AG04449 (cell line): Measurements from ENCODE around the gene SLC5A3.

ENCODE experiments used
- CTCF ChIA-PET: fragments of 350-600 bp; formaldehyde crosslinking; extraction: SDS; loops from one replicate; lab custom pipeline; 2021; ENCODE audit warnings: antibody characterized with exemption; lab: Yijun Ruan, JAX
- POLR2A ChIA-PET: fragments of 400-600, 350-600 bp; formaldehyde crosslinking; extraction: SDS; loops from one replicate; lab custom pipeline; 2020; ENCODE audit warnings: antibody characterized with exemption, inconsistent platforms; lab: Yijun Ruan, JAX
- DNase-seq: peaks from one replicate; pipeline ENCODE4 v3.0.0-alpha.2; 2010; ENCODE audit warnings: low read depth, low spot score
- H3K4me3 ChIP-seq: 2 replicates; pipeline ENCODE4 v1.5.1; 2011; ENCODE audit warnings: low read depth, mild to moderate bottlenecking, control low read depth, low read length
- TF ChIP-seq, protein P1 (sequence below): IDR thresholded peaks from one replicate; pipeline ENCODE4 v1.5.1; 2011; ENCODE audit warnings: mild to moderate bottlenecking, moderate library complexity, low read length, control low read depth, inconsistent platforms; ENCODE audit not compliant: insufficient read depth; ENCODE audit errors: missing control alignments

The SLC5A3 gene

GRCh38 chr21:34097442-34097841, 24.1 kb downstream of the SLC5A3 start:
- TF ChIP-seq, protein P1, sequence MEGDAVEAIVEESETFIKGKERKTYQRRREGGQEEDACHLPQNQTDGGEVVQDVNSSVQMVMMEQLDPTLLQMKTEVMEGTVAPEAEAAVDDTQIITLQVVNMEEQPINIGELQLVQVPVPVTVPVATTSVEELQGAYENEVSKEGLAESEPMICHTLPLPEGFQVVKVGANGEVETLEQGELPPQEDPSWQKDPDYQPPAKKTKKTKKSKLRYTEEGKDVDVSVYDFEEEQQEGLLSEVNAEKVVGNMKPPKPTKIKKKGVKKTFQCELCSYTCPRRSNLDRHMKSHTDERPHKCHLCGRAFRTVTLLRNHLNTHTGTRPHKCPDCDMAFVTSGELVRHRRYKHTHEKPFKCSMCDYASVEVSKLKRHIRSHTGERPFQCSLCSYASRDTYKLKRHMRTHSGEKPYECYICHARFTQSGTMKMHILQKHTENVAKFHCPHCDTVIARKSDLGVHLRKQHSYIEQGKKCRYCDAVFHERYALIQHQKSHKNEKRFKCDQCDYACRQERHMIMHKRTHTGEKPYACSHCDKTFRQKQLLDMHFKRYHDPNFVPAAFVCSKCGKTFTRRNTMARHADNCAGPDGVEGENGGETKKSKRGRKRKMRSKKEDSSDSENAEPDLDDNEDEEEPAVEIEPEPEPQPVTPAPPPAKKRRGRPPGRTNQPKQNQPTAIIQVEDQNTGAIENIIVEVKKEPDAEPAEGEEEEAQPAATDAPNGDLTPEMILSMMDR, result no peak
- no peak for DNase-seq
- ChIA-PET POLR2A (no interaction called here), CTCF (interaction anchor here (1.5 kb wide), 1 partner anchor 173 kb away, joined by 3 read pairs; no protein-coding TSS in a partner anchor)
- no peak overlapping the region for H3K4me3 ChIP-seq

- POLR2A ChIA-PET, result interaction anchor here (0.7 kb wide), 1 partner anchor 124 kb away, joined by 3 read pairs; no protein-coding TSS in a partner anchor
- CTCF ChIA-PET, result interaction anchor here (0.6 to 7.3 kb wide), 8 partner anchors 8 to 1726 kb away, joined by 3 to 36 read pairs (median 3); no protein-coding TSS in a partner anchor
- no peak overlapping the region for H3K4me3 ChIP-seq
- DNase-seq, result no peak
- TF ChIP-seq, protein P1, result no peak
Observed at GRCh38 chr21:34100337-34100736, 27.0 kb downstream of the SLC5A3 start.

- ChIA-PET POLR2A (no interaction called here), CTCF (interaction anchor here (1.2 to 7.3 kb wide), 4 partner anchors 8 to 249 kb away, joined by 3 to 36 read pairs (median 5); no protein-coding TSS in a partner anchor)
- no peak for DNase-seq
- TF ChIP-seq, protein P1, result no peak
- H3K4me3 ChIP-seq, result no peak overlapping the region
Observed at GRCh38 chr21:34100790-34101189, 27.4 kb downstream of the SLC5A3 start.

DNA sequence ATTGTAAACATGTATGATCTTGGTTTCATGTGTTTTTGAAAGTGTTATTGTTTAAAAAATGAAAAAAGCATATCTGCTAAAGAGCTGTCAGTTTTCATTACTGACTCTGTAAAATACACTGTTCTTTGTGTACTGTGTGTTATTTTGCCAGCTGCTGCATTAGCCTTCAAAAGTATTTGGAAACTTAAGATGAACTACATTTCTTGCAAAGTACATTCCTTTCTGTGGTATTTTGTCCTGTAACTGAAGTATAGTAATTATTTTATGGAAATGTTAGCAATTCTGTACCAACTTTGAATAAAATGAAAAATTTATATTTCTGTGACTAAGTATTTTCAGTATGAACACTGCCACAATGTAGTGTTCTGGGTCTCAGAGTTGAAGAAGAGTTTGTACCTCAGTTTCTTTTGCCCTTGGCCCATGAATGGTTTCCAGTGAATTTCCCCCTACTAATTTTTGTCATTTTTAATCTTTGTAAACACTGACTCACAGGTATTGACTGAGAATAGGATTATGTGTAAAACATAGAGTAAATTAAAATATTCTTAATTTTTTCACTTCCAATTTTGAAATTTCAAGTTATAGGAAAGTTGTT, 32.7 kb downstream of the SLC5A3 start:
- ChIA-PET POLR2A (interaction anchor here (0.6 kb wide), 1 partner anchor 181 kb away, joined by 4 read pairs; no protein-coding TSS in a partner anchor), CTCF (interaction anchor here (0.6 to 7.3 kb wide), 4 partner anchors 13 to 182 kb away, joined by 3 to 36 read pairs (median 7); no protein-coding TSS in a partner anchor)
- TF ChIP-seq, protein P1, result no peak
- no peak for DNase-seq
- H3K4me3 ChIP-seq, result no peak overlapping the region

DNA sequence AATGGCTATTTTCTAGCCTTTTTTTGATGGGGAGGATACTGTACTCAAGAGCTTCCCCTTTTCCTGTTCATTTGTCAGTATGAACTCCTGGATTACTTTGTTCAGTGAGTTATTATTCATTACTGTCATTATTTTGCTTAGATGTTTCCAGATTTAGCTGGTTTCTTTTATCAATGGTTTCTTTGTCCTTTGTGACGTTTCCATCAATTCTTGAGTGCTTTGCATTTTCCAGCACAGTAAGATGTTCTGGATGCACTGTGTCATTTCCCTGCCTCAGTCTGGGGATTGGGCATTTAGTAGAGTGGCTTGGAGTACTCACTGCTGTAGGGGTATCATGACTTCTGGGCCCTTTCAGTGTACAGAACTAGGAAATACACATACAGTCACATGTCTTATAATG, 34.2 kb downstream of the SLC5A3 start:
- DNase-seq, result no peak
- ChIA-PET CTCF (interaction anchor here (0.7 to 2.5 kb wide), 5 partner anchors 15 to 183 kb away, joined by 3 to 11 read pairs (median 4); no protein-coding TSS in a partner anchor), POLR2A (no interaction called here)
- H3K4me3 ChIP-seq, result no peak overlapping the region
- TF ChIP-seq, protein P1, result no peak

GRCh38 chr21:34109075-34109474, 35.7 kb downstream of the SLC5A3 start:
- H3K4me3 ChIP-seq, result no peak overlapping the region
- TF ChIP-seq, protein P1, result no peak
- ChIA-PET POLR2A (no interaction called here), CTCF (interaction anchor here (0.6 to 2.5 kb wide), 2 partner anchors 12 to 19 kb away, joined by 3 to 6 read pairs; no protein-coding TSS in a partner anchor)
- DNase-seq, result no peak
